HepG2 (cell line): ENCODE data around the gene ACTN1. TPM values are rescaled to one million over a fixed set of nuclear protein-coding genes. Genes with fewer than 3 reads are reported as not detected.
A peak's percentile ranks its signal among the peaks of the same experiment; 100 is the strongest.

Experiments used
- EEA1 ChIP-seq: sonication (generic); formaldehyde crosslinking; IDR thresholded peaks from 2 replicates; pipeline ENCODE4 v1.5.1; 2020; ENCODE audit warnings: mild to moderate bottlenecking, missing genetic modification reagents, borderline replicate concordance
- EHMT2 ChIP-seq: fragments of 200-600 bp; sonication (generic); IDR thresholded peaks from 2 replicates; pipeline ENCODE4 v1.7.0; 2017; ENCODE audit warnings: antibody characterized with exemption, low read depth, low read length, borderline replicate concordance
- ELF4 ChIP-seq: sonication (generic); formaldehyde crosslinking; IDR thresholded peaks from 2 replicates; pipeline ENCODE4 v1.5.0; 2020; ENCODE audit warnings: missing genetic modification reagents, mild to moderate bottlenecking, moderate library complexity, borderline replicate concordance
- HES4 ChIP-seq: sonication (generic); formaldehyde crosslinking; IDR thresholded peaks from 2 replicates; pipeline ENCODE4 v1.9.0; 2021; ENCODE audit warnings: mild to moderate bottlenecking, missing genetic modification reagents, borderline replicate concordance
- HOXD1 ChIP-seq: sonication (generic); formaldehyde crosslinking; IDR thresholded peaks from 2 replicates; pipeline ENCODE4 v1.5.0; 2020; ENCODE audit warnings: missing genetic modification reagents
- NFYB ChIP-seq: sonication (generic); formaldehyde crosslinking; IDR thresholded peaks from 2 replicates; pipeline ENCODE4 v1.4.0; 2020; ENCODE audit warnings: missing genetic modification reagents
- NPAS2 ChIP-seq: sonication (generic); formaldehyde crosslinking; IDR thresholded peaks from 2 replicates; pipeline ENCODE4 v1.8.0; 2022; ENCODE audit warnings: mild to moderate bottlenecking, missing genetic modification reagents, borderline replicate concordance
- PCBP2 ChIP-seq: fragments of 200-400 bp; formaldehyde crosslinking; optimal IDR thresholded peaks from 2 replicates; pipeline ENCODE3; 2018; ENCODE audit warnings: low read length, low read depth; ENCODE audit not compliant: poor library complexity, severe bottlenecking
- RFXAP ChIP-seq: sonication (generic); formaldehyde crosslinking; IDR thresholded peaks from 2 replicates; pipeline ENCODE4 v1.4.0; 2020; ENCODE audit warnings: missing genetic modification reagents, borderline replicate concordance
- SOX5 ChIP-seq: IDR thresholded peaks from 2 replicates; pipeline ENCODE4 v1.6.1; 2016; ENCODE audit warnings: borderline replicate concordance
- SP5 ChIP-seq: IDR thresholded peaks from 2 replicates; pipeline ENCODE4 v1.6.1; 2016; ENCODE audit warnings: low read depth, borderline replicate concordance
- ZMYM2 ChIP-seq: sonication (generic); formaldehyde crosslinking; IDR thresholded peaks from 2 replicates; pipeline ENCODE4 v1.8.0; 2022; ENCODE audit warnings: mild to moderate bottlenecking, missing genetic modification reagents
- ZNF160 ChIP-seq: sonication (generic); formaldehyde crosslinking; IDR thresholded peaks from 2 replicates; pipeline ENCODE4 v1.8.0; 2022; ENCODE audit warnings: mild to moderate bottlenecking, inconsistent platforms, missing genetic modification reagents
- ZNF616 ChIP-seq: sonication (generic); formaldehyde crosslinking; IDR thresholded peaks from 2 replicates; pipeline ENCODE4 v1.5.0; 2020; ENCODE audit warnings: low read depth, mild to moderate bottlenecking, missing genetic modification reagents
- ZNF660 ChIP-seq: sonication (generic); formaldehyde crosslinking; IDR thresholded peaks from 2 replicates; pipeline ENCODE4 v1.5.1; 2020; ENCODE audit warnings: mild to moderate bottlenecking, low read depth, missing genetic modification reagents, borderline replicate concordance
- ZNF766 ChIP-seq: sonication (generic); formaldehyde crosslinking; IDR thresholded peaks from 2 replicates; pipeline ENCODE4 v1.5.0; 2020; ENCODE audit warnings: missing genetic modification reagents, borderline replicate concordance
- polyA plus RNA-seq, 8 experiments: library from polyadenylated mRNA; depleted of rRNA in 3 of 8; stranded (reverse) in 7 of 8; unstranded in 1 of 8; fragments of >200 nt; fragmentation: Illumina TruSeq in 4 of 8; extraction: Trizol in 4 of 8; gene quantifications; 2 replicates each; pipeline versions ENCODE4 v1.2.1 to v1.2.3, GENCODE V29; 2011 to 2016; ENCODE audit warnings: low read depth in 4 of 8, missing spikeins in 1 of 8, mixed read lengths in 1 of 8; ENCODE audit not compliant: insufficient read depth in 1 of 8
- total RNA-seq, 5 experiments: library from RNA; depleted of rRNA; stranded (reverse); fragments of >200 nt; fragmentation: Illumina TruSeq; extraction: Trizol; gene quantifications; 2 replicates each; pipeline ENCODE4 v1.2.3, GENCODE V29; 2016; ENCODE audit warnings: low read depth in 1 of 5
- TF ChIP-seq, protein P1 (sequence below): sonication (generic); formaldehyde crosslinking; IDR thresholded peaks from 2 replicates; pipeline ENCODE4 v1.4.0; 2020; ENCODE audit warnings: missing genetic modification reagents
- TF ChIP-seq, protein P2 (sequence below): sonication (generic); formaldehyde crosslinking; IDR thresholded peaks from 2 replicates; pipeline ENCODE4 v1.4.0; 2020; ENCODE audit warnings: mild to moderate bottlenecking, low read depth, missing genetic modification reagents
- TF ChIP-seq, protein P3 (sequence below): sonication (generic); formaldehyde crosslinking; IDR thresholded peaks from 2 replicates; pipeline ENCODE4 v1.5.0; 2020; ENCODE audit warnings: missing genetic modification reagents
- TF ChIP-seq, protein P4 (sequence below): sonication (generic); formaldehyde crosslinking; IDR thresholded peaks from 2 replicates; pipeline ENCODE4 v1.4.0; 2020; ENCODE audit warnings: mild to moderate bottlenecking, missing genetic modification reagents

ACTN1 gene
- total and polyA plus RNA-seq, 2 of the 13 experiments (the other 11 are each of a cell fraction or from before 2014, with no cell fraction given), result 58.6 to 162 TPM

DNA sequence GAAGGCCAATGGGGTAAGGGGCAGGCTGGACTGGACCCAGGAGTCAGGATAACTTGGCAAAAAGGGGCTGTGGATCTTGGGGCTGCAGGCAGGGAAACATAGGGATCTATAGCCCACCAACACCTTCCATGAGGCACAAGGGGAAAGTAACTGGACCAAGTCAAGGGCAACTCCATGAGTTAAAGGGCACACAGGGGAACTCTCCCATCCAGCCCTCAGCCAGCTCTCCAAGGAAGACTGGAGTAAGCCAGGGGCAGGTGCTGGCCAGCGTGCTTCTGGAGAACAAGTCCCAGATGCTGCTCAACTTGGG lies 154.9 kb downstream of the ACTN1 start (continued):
- TF ChIP-seq, protein P1, sequence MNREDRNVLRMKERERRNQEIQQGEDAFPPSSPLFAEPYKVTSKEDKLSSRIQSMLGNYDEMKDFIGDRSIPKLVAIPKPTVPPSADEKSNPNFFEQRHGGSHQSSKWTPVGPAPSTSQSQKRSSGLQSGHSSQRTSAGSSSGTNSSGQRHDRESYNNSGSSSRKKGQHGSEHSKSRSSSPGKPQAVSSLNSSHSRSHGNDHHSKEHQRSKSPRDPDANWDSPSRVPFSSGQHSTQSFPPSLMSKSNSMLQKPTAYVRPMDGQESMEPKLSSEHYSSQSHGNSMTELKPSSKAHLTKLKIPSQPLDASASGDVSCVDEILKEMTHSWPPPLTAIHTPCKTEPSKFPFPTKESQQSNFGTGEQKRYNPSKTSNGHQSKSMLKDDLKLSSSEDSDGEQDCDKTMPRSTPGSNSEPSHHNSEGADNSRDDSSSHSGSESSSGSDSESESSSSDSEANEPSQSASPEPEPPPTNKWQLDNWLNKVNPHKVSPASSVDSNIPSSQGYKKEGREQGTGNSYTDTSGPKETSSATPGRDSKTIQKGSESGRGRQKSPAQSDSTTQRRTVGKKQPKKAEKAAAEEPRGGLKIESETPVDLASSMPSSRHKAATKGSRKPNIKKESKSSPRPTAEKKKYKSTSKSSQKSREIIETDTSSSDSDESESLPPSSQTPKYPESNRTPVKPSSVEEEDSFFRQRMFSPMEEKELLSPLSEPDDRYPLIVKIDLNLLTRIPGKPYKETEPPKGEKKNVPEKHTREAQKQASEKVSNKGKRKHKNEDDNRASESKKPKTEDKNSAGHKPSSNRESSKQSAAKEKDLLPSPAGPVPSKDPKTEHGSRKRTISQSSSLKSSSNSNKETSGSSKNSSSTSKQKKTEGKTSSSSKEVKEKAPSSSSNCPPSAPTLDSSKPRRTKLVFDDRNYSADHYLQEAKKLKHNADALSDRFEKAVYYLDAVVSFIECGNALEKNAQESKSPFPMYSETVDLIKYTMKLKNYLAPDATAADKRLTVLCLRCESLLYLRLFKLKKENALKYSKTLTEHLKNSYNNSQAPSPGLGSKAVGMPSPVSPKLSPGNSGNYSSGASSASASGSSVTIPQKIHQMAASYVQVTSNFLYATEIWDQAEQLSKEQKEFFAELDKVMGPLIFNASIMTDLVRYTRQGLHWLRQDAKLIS (CRISPR knock-in tag), result no peak
- TF ChIP-seq, protein P2, sequence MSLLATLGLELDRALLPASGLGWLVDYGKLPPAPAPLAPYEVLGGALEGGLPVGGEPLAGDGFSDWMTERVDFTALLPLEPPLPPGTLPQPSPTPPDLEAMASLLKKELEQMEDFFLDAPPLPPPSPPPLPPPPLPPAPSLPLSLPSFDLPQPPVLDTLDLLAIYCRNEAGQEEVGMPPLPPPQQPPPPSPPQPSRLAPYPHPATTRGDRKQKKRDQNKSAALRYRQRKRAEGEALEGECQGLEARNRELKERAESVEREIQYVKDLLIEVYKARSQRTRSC, result no peak
- TF ChIP-seq ZNF616, result no peak
- no peak for TF ChIP-seq ZNF160 (CRISPR knock-in tag)
- TF ChIP-seq HES4 (CRISPR knock-in tag), result no peak
- TF ChIP-seq NFYB (CRISPR knock-in tag), result no peak
- TF ChIP-seq ELF4 (CRISPR knock-in tag), result no peak
- no peak for TF ChIP-seq PCBP2
- TF ChIP-seq HOXD1 (CRISPR knock-in tag), result no peak
- TF ChIP-seq SOX5 (CRISPR knock-in tag), result no peak
- TF ChIP-seq, protein P3, sequence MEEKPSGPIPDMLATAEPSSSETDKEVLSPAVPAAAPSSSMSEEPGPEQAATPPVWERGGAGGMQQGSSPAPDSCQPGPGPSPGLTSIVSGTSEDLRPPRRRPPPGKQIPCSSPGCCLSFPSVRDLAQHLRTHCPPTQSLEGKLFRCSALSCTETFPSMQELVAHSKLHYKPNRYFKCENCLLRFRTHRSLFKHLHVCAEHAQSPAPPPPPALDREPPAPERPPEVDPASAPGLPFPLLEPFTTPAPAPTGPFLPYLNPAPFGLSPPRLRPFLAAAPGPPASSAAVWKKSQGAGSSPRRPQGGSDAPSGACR (CRISPR knock-in tag), result no peak
- no peak for TF ChIP-seq RFXAP (CRISPR knock-in tag)
- TF ChIP-seq EEA1 (CRISPR knock-in tag), result no peak
- 0 out of 2 replicates have a peak, but pooled peaks have one; percentile 1 for TF ChIP-seq SP5 (CRISPR knock-in tag)
- TF ChIP-seq ZMYM2 (CRISPR knock-in tag), result peak; percentile 28; the same call in 1 of the 2 replicates
- TF ChIP-seq ZNF660, result no peak
- no peak for TF ChIP-seq NPAS2 (CRISPR knock-in tag)
- no peak for TF ChIP-seq ZNF766 (CRISPR knock-in tag)
- peak; percentile 59; the same call in 1 of the 2 replicates for TF ChIP-seq EHMT2
- TF ChIP-seq, protein P4, sequence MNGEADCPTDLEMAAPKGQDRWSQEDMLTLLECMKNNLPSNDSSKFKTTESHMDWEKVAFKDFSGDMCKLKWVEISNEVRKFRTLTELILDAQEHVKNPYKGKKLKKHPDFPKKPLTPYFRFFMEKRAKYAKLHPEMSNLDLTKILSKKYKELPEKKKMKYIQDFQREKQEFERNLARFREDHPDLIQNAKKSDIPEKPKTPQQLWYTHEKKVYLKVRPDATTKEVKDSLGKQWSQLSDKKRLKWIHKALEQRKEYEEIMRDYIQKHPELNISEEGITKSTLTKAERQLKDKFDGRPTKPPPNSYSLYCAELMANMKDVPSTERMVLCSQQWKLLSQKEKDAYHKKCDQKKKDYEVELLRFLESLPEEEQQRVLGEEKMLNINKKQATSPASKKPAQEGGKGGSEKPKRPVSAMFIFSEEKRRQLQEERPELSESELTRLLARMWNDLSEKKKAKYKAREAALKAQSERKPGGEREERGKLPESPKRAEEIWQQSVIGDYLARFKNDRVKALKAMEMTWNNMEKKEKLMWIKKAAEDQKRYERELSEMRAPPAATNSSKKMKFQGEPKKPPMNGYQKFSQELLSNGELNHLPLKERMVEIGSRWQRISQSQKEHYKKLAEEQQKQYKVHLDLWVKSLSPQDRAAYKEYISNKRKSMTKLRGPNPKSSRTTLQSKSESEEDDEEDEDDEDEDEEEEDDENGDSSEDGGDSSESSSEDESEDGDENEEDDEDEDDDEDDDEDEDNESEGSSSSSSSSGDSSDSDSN (CRISPR knock-in tag), result no peak
